Measurements from ENCODE around the gene CYTH1. TPM values are rescaled to one million over a fixed set of nuclear protein-coding genes. Genes with fewer than 3 reads are reported as not detected.

CYTH1 gene
- total RNA-seq, 1 donor from 2014 or later = 28.9 TPM

DNA sequence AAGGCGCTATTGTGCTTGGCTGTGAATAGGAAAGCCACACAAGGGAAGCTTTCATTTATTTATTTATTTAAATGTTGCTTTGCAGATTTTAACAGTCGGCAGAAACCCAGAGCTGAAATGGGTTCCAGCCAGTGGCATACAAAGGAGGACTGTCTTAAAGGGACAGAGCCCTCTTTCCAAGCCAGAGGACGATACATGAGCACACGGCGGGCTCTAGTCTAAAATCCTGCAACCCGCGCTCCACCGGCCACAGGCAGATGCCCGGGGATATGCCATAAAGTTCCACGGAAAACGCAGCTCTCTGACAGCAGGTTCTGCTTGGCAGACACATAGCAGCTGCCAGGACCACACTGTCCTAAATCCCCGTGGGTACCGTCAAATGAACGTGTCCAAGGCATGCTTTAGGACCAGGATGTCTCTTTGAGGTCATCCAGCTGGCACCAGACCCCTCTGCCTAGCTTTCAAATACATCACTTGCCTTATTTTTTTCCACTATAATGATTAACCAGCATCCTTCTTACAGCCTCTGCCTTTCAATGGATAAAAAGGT lies 64.6 kb downstream of the CYTH1 start:
- TF ChIP-seq, protein P1, sequence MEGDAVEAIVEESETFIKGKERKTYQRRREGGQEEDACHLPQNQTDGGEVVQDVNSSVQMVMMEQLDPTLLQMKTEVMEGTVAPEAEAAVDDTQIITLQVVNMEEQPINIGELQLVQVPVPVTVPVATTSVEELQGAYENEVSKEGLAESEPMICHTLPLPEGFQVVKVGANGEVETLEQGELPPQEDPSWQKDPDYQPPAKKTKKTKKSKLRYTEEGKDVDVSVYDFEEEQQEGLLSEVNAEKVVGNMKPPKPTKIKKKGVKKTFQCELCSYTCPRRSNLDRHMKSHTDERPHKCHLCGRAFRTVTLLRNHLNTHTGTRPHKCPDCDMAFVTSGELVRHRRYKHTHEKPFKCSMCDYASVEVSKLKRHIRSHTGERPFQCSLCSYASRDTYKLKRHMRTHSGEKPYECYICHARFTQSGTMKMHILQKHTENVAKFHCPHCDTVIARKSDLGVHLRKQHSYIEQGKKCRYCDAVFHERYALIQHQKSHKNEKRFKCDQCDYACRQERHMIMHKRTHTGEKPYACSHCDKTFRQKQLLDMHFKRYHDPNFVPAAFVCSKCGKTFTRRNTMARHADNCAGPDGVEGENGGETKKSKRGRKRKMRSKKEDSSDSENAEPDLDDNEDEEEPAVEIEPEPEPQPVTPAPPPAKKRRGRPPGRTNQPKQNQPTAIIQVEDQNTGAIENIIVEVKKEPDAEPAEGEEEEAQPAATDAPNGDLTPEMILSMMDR (IDR thresholded peaks at IDR 0.05; ENCODE audit: borderline replicate concordance) = no peak
- Histone ChIP-seq H3K27me3 (ENCODE audit: low read depth) (no peaks in the 10 kb centered on the region), H3K9me3 (replicated peaks) (no peaks in the 10 kb centered on the region), H3K36me3 (no peaks in the 10 kb centered on the region), H3K4me3 (peak overlapping the region; percentile 72), H3K4me1 (peaks cover 88% of the 10 kb centered on the region), H3K27ac (replicated peaks) (peak overlapping the region; percentile 83)
- intact Hi-C loops (cut with micrococcal nuclease) = no loop called here
- DNase-seq = no peak

DNA sequence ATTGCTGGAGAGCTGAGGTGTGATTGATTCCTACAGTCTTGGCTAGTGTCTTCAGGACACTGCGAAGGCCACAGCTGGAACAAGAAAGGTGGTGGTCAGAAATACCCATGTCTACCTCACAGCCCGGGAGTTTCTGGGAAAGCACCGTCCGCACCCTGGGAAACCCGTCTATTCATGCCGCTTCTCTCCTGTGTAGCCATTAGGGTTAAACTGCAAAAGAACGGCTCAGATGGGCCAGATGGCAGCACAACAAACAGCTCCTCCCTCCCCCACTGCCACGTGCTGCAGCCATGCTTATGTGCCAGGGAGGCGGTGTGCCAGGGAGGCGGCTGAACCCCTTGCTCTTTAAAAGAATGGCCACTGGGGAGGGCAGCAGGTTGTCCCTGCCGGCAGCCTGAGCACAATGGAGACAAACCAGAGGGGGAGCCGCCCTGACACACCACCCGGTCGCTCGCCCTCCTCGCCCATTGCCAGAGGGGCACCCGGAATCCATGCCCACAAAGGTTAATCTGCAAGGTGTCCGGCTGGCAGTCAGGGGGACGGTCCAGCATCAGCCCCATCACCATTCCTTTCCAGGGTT lies 65.2 kb downstream of the CYTH1 start:
- intact Hi-C loops (cut with micrococcal nuclease) = no loop called here
- Histone ChIP-seq H3K4me1 (peaks cover 88% of the 10 kb centered on the region), H3K27me3 (ENCODE audit: low read depth) (no peaks in the 10 kb centered on the region), H3K4me3 (peak overlapping the region; percentile 72), H3K27ac (replicated peaks) (peak overlapping the region; percentile 83), H3K36me3 (no peaks in the 10 kb centered on the region), H3K9me3 (replicated peaks) (no peaks in the 10 kb centered on the region)
- DNase-seq = peak; percentile 76
- TF ChIP-seq, protein P1 (IDR thresholded peaks at IDR 0.05; ENCODE audit: borderline replicate concordance) = peak; percentile 23

DNA sequence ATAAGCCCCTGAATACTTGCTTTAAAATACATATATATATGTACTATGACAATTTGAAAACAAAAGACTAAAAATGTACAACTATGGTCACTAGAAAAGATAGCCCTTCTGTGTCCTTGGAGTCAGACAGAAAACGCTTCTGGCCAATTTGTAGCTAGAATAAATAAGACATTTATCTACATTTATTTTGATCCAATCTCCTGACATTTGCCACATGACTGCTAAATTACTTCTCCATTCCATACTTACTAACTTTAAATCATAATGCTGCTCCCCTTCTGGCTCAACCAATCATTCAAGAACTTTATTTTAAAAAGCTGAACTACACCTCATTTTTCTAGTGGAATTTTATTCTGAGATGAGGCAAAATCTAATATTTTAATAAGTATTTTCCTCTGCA lies 65.8 kb downstream of the CYTH1 start:
- H3K27ac ChIP-seq (replicated peaks) = peak overlapping the region; percentile 83
- intact Hi-C loops (cut with micrococcal nuclease) = no loop called here
- no peak for DNase-seq
- TF ChIP-seq, protein P1 (IDR thresholded peaks at IDR 0.05; ENCODE audit: borderline replicate concordance) = no peak
- H3K4me3 ChIP-seq = peak overlapping the region; percentile 72
- H3K9me3 ChIP-seq (replicated peaks) = no peaks in the 10 kb centered on the region
- no peaks in the 10 kb centered on the region for H3K27me3 ChIP-seq (ENCODE audit: low read depth)
- peaks cover 85% of the 10 kb centered on the region for H3K4me1 ChIP-seq
- no peaks in the 10 kb centered on the region for H3K36me3 ChIP-seq

DNA sequence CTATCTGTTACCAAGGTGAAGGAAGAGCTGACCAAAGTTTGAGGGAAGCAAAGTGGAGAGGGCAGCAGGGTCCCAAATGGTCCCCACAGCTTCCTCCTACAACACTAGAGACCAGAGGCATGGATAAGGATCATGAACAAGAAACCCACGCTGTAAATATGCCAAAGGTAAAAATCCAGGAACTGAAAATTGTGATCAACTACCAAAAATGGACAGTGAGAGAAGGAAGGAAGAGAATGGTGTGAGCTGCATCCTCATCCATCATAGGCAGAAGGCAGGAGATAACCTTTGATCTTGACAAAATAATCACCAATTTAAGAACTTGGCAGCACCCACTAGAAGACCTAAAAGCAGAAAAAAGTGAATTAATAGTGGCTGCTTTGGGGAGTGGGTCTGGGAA lies 66.2 kb downstream of the CYTH1 start:
- Histone ChIP-seq H3K36me3 (no peaks in the 10 kb centered on the region), H3K4me3 (no peak overlapping the region), H3K9me3 (replicated peaks) (no peaks in the 10 kb centered on the region), H3K27ac (replicated peaks) (peak overlapping the region; percentile 83), H3K4me1 (peaks cover 83% of the 10 kb centered on the region), H3K27me3 (ENCODE audit: low read depth) (no peaks in the 10 kb centered on the region)
- no peak for DNase-seq
- intact Hi-C loops (cut with micrococcal nuclease) = no loop called here
- TF ChIP-seq, protein P1 (IDR thresholded peaks at IDR 0.05; ENCODE audit: borderline replicate concordance) = no peak

DNA sequence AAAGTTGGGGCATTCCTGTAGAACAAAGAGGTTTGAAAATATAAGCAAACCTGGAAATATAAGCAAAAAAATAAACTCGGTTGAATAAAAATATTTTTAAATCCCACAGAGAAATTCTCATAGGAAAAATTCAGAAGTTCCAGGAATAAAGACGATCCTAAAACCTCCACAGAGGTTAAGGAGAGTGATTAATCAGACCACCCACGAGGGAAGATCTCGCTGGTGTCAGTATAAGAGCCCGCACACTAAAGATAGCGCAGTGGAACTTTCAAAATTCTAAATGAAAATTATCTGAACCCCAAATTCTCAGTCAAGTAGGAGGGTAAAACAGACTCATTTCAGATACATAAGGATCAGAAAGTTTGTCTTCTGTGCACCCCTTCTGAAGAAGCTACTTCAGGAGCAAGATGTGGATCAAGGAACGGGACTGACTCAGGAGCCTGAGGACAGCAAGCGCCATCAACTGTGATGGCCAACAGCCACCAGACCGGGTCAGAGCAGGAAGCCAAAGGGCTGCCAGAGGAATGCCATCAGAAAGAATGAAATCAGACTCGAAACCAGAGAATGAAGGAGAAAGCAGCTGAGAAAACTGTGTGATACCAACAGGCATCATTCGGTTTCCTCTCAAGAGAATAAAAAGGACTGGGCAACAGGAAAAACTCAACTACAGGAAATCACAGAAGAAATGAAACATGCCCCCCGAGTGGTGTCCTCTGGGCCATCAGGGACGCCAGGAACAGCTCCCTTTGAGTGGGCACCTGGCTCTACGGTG lies 66.9 kb downstream of the CYTH1 start:
- no peaks in the 10 kb centered on the region for H3K36me3 ChIP-seq
- H3K4me1 ChIP-seq = peaks cover 84% of the 10 kb centered on the region
- no peak overlapping the region for H3K4me3 ChIP-seq
- no peaks in the 10 kb centered on the region for H3K27me3 ChIP-seq (ENCODE audit: low read depth)
- no peaks in the 10 kb centered on the region for H3K9me3 ChIP-seq (replicated peaks)
- peak overlapping the region; percentile 83 for H3K27ac ChIP-seq (replicated peaks)
- intact Hi-C loops (cut with micrococcal nuclease) = no loop called here
- no peak for DNase-seq
- TF ChIP-seq, protein P1 (IDR thresholded peaks at IDR 0.05; ENCODE audit: borderline replicate concordance) = no peak

Data from left ventricle myocardium inferior (tissue), 1 donor.